ENCODE results near the gene PDE6A. TPM values are rescaled to one million over a fixed set of nuclear protein-coding genes. Genes with fewer than 3 reads are reported as not detected.

Gene PDE6A
- total and polyA plus RNA-seq, 9 of the 15 experiments (the other 6 are each of a cell fraction or from before 2014, with no cell fraction given): 0.01 to 0.04 (median 0.01) TPM; not detected in 6

- ATAC-seq: peak; percentile 10; the same call in 1 of the 3 replicates
- Histone ChIP-seq H3K9me1 (ENCODE audit: control insufficient read depth, insufficient read depth, low read length) (no peaks in the 10 kb centered on the region), H3K4me1 (replicated peaks in 1 of 2; ENCODE audit: control insufficient read depth in 2 of 2, insufficient read depth in 2 of 2, low read length in 2 of 2) (peaks cover 8 to 11% of the 10 kb centered on the region in 2 experiments), H3K4me2 (ENCODE audit: insufficient read depth, low read length) (no peak overlapping the region), H3K36me3 (ENCODE audit: control insufficient read depth, insufficient read depth, low read length) (no peaks in the 10 kb centered on the region), H2AFZ (ENCODE audit: low read depth, low read length) (peak overlapping the region; percentile 81; the same call in 1 of the 2 replicates), H3K79me2 (ENCODE audit: control insufficient read depth, insufficient read depth, low read length) (no peaks in the 10 kb centered on the region), H3K4me3 (no peak overlapping the region), H3K9me3 (replicated peaks; ENCODE audit: control insufficient read depth, insufficient read depth, low read depth, low read length) (no peaks in the 10 kb centered on the region), H3K27me3 (ENCODE audit: control insufficient read depth in 2 of 2, insufficient read depth in 2 of 2, low read length in 2 of 2) (no peaks in the 10 kb centered on the region), H3K27ac (ENCODE audit: extremely low read depth, low read depth, low read length) (no peak overlapping the region; the same call in 2 of the 3 replicates), H3K9ac (ENCODE audit: insufficient read depth in 1 of 2, low read depth in 2 of 2, low read length in 2 of 2) (no peak overlapping the region), H4K20me1 (replicated peaks; ENCODE audit: control insufficient read depth, insufficient read depth, low read length) (no peaks in the 10 kb centered on the region)
- intact Hi-C loops (cut with micrococcal nuclease) (no loop called here), in situ Hi-C loops (cut with MboI) (no loop called here)
- 0% methylated on average over 1 of the region's 1 CpG for WGBS (ENCODE audit: insufficient coverage, low coverage, missing lambda C conversion rate)
- CTCF ChIA-PET (ENCODE audit: low intra/inter-chr PET ratio): no interaction called here
- POLR2A ChIA-PET: interaction anchor here (0.6 kb wide), 1 partner anchor 68 kb away, joined by 3 read pairs; no protein-coding TSS in a partner anchor
- no peak for FAIRE-seq
- TF ChIP-seq ID3 (CRISPR knock-in tag; IDR thresholded peaks at IDR 0.05): no peak
- no peak for TF ChIP-seq ID3 (tag; IDR thresholded peaks at IDR 0.05)
- no peak for TF ChIP-seq ZKSCAN3 (CRISPR knock-in tag; IDR thresholded peaks at IDR 0.05)
- no peak for TF ChIP-seq NONO (IDR thresholded peaks at IDR 0.05; ENCODE audit: low read depth in 2 of 2, low read length in 1 of 2)
- no peak for TF ChIP-seq TFAM (CRISPR knock-in tag; conservative IDR thresholded peaks at IDR 0.05)
- TF ChIP-seq HDAC2 (IDR thresholded peaks at IDR 0.05): no peak
- no peak for TF ChIP-seq MAX (CRISPR knock-in tag; IDR thresholded peaks at IDR 0.05)
- TF ChIP-seq DACH1 (IDR thresholded peaks at IDR 0.05; ENCODE audit: partially characterized antibody): peak; percentile 4
- TF ChIP-seq JUND (IDR thresholded peaks at IDR 0.05; ENCODE audit: borderline replicate concordance, low read depth, low read length): no peak
- TF ChIP-seq JUND (tag; IDR thresholded peaks at IDR 0.05; ENCODE audit: borderline replicate concordance, low read depth, low read length): no peak
- no peak for TF ChIP-seq LCOR (CRISPR knock-in tag; IDR thresholded peaks at IDR 0.05)
- DNase-seq (ENCODE audit: extremely low read depth in 1 of 4, low spot score in 3 of 4): no peak
- no TSS peak for BruUV-seq (replicated peaks)
Observed at GRCh38 chr5:149888280-149888679, 56.3 kb downstream of the PDE6A start.
